CD4-positive, alpha-beta T cell treated with Interleukin-1 beta for 1 hour (primary cell): ENCODE results near the gene GALNT10.
A peak's percentile ranks its signal among the peaks of the same experiment; 100 is the strongest.

ENCODE experiments used
- DNase-seq, 2 donors: peaks; one replicate each; pipeline ENCODE4 v3.0.0-alpha.2; 2020 to 2022

The GALNT10 gene

GRCh38 chr5:154386952-154387629 is 196.6 kb downstream of the GALNT10 start:
- DNase-seq, result no peak

GRCh38 chr5:154388842-154389241 is 198.3 kb downstream of the GALNT10 start:
- no peak for DNase-seq

- no peak for DNase-seq
Observed at GRCh38 chr5:154390096-154390495, 199.6 kb downstream of the GALNT10 start.

- no peak for DNase-seq
Observed at GRCh38 chr5:154390746-154391359, 200.3 kb downstream of the GALNT10 start.

- DNase-seq, result no peak
Observed at GRCh38 chr5:154391788-154392187, 201.3 kb downstream of the GALNT10 start.

- DNase-seq, result no peak
Observed at GRCh38 chr5:154393850-154394249, 203.3 kb downstream of the GALNT10 start.

- DNase-seq, result no peak
Observed at GRCh38 chr5:154394307-154394706, 203.8 kb downstream of the GALNT10 start.

GRCh38 chr5:154395407-154396106 is 205.0 kb downstream of the GALNT10 start:
- peak in 1 of 2 donors; percentile 2 for DNase-seq

- DNase-seq, result no peak
Observed at GRCh38 chr5:154396128-154396527, 205.6 kb downstream of the GALNT10 start.

- DNase-seq, result no peak
Observed at GRCh38 chr5:154397652-154398406, 207.3 kb downstream of the GALNT10 start.

- no peak for DNase-seq
Observed at GRCh38 chr5:154400678-154401077, 210.1 kb downstream of the GALNT10 start.

- no peak for DNase-seq
Observed at GRCh38 chr5:154401355-154401754, 210.8 kb downstream of the GALNT10 start.

- DNase-seq, result no peak
Observed at GRCh38 chr5:154401931-154402330, 211.4 kb downstream of the GALNT10 start.

- DNase-seq, result no peak
Observed at GRCh38 chr5:154402611-154403010, 212.1 kb downstream of the GALNT10 start.

- no peak for DNase-seq
Observed at GRCh38 chr5:154403234-154403633, 212.7 kb downstream of the GALNT10 start.

- DNase-seq, result no peak
Observed at GRCh38 chr5:154403776-154404387, 213.3 kb downstream of the GALNT10 start.

GRCh38 chr5:154405078-154405792 is 214.7 kb downstream of the GALNT10 start:
- DNase-seq, result peak; percentile 62 to 63

- no peak for DNase-seq
Observed at GRCh38 chr5:154406231-154406630, 215.7 kb downstream of the GALNT10 start.

GRCh38 chr5:154406826-154407225 is 216.3 kb downstream of the GALNT10 start:
- no peak for DNase-seq

GRCh38 chr5:154408811-154409210 is 218.3 kb downstream of the GALNT10 start:
- DNase-seq, result no peak

GRCh38 chr5:154409230-154409840 is 218.8 kb downstream of the GALNT10 start:
- DNase-seq, result no peak

- DNase-seq, result no peak
Observed at GRCh38 chr5:154410008-154410407, 219.5 kb downstream of the GALNT10 start.
